ENCODE data around the gene SAFB. TPM values are rescaled to one million over a fixed set of nuclear protein-coding genes. Genes with fewer than 3 reads are reported as not detected.
"Not testable (repeated sequence)": the region's sequence is repeated elsewhere in the genome, so short reads cannot be mapped to it uniquely, and the experiment has no call there.

Gene SAFB
- total RNA-seq, 1 donor from 2014 or later, result 92.9 TPM

GRCh38 chr19:5697022-5697889 lies 74.4 kb downstream of the SAFB start:
- no peak for DNase-seq (ENCODE audit: low spot score)

GRCh38 chr19:5697890-5698634 lies 75.2 kb downstream of the SAFB start:
- DNase-seq (ENCODE audit: low spot score), result no peak

DNA sequence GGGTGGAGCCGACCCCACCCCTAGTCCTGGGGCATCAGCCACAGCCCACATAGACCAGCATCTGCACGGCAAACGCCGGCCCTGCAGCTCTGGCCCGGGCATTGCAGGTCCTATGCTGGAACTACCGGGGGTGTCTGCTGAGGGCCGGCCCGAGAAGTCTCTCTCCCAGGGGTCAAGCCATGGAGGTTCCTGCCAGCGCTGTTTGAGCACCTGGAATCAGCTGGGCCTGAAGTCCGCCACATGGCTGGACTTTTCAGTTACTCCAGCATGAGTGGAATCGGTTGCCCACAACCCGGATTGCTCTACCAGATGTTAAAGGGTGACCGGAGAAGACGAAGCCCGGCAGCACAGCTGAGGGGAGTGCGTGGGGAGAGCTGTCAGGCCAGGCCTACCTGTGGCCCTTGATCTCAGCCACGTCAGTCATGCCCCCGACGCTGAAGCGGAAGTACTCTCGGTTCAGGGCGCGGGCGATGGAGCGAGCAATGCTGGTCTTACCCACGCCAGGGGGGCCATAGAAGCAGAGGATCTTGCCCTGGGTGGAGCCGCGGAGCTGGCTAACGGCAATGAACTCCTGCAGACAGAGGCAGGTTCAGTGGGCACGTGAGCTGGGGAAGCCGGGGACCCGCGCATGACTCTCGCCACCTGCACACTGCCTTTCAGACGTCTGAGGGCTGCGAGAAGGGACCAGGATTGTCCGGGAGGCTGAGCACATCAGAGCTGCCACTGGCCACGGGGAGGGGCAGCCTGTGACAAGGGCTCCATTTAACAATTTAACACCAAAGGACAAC lies 75.9 kb downstream of the SAFB start:
- DNase-seq (ENCODE audit: low spot score), result no peak

DNA sequence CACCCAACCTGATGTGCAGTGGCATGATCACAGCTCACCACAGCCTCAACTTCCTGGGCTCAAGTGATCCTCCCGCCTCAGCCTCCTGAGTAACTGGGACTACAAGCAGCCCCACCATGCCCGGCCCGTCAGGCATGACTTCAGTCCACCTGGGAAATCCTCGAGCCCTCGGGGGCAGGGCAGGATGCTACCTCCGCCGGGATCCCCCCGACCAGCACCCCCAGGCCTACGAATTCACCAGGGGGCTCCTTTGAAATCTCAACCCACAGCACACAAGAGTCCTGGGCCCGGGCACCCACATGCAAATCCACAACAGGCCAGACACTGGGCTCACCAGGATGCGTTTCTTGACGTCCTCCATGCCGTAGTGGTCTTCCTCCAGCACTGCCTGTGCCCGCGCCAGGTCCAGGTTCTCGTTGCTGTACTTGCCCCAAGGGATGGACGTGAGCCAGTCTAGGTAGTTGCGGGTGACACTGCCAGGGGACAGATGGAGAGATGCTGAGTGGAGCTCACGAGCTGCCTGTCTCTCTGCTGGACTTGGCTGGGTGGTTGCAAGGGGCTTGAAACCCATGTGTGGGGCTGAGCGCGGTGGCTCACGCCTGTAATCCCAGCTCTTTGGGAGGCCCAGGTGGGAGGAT lies 77.7 kb downstream of the SAFB start:
- DNase-seq (ENCODE audit: low spot score), result no peak

DNA sequence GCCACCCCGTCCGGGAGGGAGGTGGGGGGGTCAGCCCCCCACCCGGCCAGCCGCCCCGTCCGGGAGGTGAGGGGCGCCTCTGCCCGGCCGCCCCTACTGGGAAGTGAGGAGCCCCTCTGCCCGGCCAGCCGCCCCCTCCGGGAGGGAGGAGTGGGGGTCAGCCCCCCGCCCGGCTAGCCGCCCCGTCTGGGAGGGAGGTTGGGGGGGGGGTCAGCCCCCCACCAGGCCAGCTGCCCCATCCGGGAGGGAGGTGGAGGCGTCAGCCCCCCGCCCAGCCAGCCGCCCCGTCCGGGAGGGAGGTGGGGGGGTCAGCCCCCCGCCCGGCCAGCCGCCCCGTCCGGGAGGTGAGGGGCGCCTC lies 79.1 kb downstream of the SAFB start:
- DNase-seq (ENCODE audit: low spot score), result not testable (repeated sequence)

DNA sequence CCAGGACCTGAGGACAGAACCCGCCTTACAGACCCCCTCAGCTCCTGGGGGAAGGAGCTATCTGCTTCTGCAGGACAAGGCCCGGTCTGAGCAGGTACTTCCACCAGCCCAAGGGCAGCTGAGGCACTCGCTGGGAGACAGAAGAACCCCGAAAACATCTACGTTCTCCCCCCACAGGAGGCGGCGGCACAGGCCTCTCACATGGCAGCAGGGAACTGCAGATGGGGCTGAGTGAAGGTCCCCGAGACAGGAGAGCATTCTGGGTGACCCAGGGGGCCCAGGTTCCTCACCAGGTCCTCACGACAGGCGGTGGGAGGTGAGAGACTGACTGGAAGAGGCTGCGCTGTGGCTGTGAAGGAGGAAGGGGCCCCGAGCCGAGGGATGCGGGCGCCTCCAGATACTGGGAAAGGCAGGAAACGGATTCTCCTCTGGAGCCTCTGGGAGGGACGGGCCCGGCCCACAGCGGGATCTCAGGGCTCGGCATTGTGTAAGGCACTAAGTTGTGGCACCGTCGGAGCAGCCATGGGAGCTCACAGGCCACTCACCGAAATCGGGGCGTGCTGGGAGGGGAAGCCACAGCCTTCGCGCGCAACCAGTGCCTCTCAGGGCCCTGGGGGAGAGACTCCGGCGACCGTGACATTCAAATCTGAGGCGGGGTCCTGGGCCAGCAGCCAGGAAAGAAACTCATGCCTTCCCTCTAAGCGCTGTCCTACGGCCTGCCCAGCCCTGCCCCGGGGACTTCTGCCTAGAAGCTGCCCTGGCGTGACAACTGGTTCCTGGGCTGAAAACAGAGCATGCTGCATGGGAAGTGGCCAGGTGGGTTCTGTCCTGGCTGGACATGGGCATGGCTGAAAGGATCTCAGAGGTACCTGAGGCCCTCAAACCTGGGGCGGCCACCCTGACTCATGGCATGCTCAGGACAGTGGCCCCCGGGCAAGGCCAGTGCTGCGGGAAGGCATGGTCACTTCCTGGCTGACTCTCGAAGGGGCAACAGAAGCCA lies 81.2 kb downstream of the SAFB start:
- DNase-seq (ENCODE audit: low spot score), result no peak

GRCh38 chr19:5705552-5705951 lies 82.7 kb downstream of the SAFB start:
- DNase-seq (ENCODE audit: low spot score), result no peak

DNA sequence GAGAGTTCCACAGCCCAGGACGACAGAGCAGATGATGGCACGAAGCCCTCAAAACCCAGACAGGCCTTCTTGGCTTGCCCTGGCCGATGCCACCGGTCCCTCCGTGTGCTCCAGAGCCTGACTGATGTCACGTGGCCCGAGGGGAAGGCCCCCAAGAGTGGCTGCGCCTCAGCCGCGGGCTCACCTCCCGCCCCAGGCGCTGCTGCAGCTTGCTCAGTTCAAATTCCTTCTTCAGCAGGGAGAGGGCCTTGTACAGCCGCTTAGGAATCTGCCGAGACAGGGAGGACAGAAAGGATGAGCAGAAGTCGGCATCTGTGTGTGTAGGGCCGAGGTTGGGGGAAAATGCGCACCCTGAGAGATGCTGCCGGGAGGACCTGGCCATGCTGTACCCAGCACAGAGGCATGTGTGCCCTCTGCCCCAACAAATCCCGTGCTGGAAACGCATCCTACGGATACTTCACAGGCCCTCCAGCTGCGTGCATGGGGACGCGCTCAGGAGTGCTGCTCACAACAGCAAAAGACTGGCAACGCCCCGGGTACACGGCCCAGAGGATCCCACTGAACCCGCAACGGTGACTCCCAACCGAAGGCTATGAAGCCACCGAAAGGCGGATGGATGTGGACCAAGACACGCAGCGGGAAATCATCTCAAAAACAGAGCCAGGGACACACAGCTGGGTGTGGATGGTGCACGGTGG lies 84.1 kb downstream of the SAFB start:
- no peak for DNase-seq (ENCODE audit: low spot score)

GRCh38 chr19:5707576-5708575 lies 85.0 kb downstream of the SAFB start:
- DNase-seq (ENCODE audit: low spot score), result no peak

DNA sequence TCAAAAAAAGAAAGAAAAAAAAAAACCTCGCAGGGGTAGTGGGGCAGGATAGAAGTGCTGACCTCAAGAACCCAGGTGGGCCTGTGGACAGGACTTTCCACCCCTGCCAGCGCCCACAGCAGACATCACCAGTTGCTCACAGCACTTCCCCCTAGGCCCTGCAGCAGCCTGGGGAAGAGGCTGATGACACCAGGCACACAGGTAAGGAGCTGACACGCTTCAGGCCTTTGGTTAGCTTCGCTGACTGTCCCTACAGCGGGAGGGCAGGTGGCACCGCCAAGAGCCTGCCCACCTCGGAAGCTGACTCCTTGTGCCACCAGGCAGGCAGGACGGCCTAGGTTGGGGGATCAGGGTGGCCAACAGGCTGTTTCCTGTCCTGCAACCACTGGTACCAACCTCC lies 88.1 kb downstream of the SAFB start:
- DNase-seq (ENCODE audit: low spot score), result no peak

DNA sequence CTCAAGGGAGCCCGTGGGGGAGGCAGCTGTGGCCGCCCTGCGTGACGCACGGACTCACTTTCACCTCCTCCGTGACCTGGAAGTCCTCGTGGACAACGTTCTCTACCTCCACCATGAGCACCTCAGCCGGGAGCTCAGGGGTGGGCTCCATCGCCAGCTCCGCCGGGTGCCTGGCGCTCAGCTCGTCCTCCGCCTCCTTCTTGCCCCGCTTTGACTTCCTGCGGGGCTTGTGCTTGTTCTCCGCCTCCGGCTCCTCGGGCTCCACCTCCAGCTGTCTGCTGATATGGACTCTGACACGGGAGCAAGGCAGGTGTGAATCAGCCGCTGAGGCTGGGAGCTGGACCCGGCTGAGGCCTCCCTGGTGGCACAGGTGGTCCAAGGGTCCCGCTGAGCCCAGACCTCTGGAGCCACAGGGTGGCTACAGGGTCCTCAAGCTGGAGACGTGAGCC lies 88.9 kb downstream of the SAFB start:
- DNase-seq (ENCODE audit: low spot score), result no peak

DNA sequence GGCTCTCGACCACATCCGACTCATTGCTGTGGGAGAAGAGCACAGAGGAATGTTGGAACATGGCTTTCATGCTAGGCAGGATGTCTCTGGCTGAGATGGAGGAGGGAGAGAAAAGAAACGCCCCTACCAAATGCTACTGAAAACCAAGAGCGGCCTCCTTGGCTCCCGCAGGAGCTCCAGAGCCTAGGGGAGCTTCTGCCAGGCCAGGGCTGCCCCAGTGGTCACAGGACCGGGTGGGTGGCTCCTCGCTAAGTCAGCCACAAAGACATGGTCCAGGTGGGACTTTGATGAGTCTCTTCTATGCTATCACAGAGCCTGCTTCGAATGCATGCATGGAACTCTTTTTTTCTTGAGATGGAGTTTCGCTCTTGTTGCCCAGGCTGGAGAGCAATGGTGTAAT lies 90.3 kb downstream of the SAFB start:
- DNase-seq (ENCODE audit: low spot score), result no peak

DNA sequence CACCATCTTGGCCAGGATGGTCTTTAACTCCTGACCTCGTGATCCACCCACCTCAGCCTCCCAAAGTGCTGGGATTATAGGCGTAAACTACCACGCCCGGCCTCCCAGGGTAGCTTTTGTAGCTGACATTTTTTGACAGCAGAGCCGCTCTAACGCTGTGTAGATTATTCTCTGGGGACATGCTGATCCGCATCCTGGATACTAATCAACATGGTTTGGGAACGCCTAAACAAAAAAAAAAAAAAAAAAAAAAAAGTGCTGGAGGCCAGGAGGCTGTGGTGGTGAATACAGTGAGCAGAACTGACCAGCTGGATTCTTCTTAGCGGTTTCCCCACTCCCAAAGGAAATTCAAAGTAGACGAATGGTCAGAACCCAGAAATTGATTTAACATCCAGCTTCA lies 91.9 kb downstream of the SAFB start:
- DNase-seq (ENCODE audit: low spot score), result no peak

DNA sequence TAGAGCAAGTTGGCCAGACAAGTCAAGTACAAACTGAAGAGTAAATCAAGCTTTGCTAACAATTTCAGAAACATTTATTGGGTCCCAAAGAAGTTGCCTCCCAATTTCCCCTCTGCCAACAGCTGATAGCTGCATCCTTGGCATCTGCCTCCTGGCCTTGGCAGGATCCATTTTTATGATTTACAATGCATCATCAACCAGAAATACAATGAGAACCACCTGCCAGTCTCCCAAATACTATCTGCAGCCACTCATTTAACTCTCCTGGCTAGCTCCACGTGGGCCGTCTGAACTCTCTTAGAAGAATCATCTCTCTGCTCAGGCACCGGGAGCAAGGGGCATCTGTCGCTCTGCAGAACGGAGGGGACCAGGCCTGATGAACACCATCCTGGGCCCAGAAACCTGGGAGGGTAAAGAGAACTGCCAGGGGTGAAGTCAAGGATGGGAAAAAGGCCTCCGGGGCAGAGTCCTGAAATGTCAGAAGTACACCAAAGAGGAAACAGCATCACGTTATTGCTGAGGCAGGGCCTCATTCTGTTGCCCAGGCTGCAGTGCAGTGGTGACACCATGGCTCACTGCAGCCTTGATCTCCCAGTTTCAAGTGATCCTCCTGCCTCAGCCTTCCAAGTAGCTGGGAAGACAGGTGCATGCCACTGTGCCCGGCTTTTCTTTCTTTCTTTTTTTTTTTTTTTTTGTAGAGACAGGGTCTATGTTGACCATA lies 94.5 kb downstream of the SAFB start:
- DNase-seq (ENCODE audit: low spot score), result no peak

All from mucosa of gallbladder (tissue), 1 donor.